GM19043 (cell line): ENCODE results near the gene KCTD7.
A peak's percentile ranks its signal among the peaks of the same experiment; 100 is the strongest.
"Not testable (repeated sequence)": the region's sequence is repeated elsewhere in the genome, so short reads cannot be mapped to it uniquely, and the experiment has no call there.

Experiments
- ATAC-seq: cut with Tn5 transposase; IDR thresholded peaks from one replicate; pipeline ENCODE4 v1.9.1; 2021; ENCODE audit warnings: low read depth; ENCODE audit not compliant: unreplicated experiment

Gene KCTD7

DNA sequence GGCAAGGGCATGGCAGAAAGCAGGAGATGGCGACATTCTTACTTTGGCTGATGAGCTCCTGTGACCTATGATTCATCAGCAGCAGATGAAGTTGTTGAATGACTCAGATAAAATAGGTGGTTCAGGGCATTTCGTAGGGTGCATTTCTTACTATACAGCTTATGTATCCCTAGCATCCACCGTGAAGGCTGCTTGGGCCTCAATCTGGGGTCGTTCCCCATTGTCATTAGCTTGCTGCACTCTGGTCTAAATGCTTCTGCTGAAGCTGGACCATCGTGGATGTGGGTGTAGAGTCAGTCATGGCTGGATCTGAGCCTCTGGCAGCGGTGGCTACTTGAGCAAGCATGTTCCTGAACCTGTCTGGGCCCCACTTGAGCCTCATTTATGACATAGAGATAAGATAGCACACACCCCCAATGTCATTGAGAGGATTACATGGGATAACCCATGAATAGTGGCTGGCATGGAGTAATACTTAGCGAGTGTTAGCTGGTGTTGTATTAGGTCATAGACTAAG lies 44.5 kb downstream of the KCTD7 start:
- ATAC-seq = not testable (repeated sequence)

GRCh38 chr7:66679633-66680244 lies 51.1 kb downstream of the KCTD7 start:
- ATAC-seq = no peak

DNA sequence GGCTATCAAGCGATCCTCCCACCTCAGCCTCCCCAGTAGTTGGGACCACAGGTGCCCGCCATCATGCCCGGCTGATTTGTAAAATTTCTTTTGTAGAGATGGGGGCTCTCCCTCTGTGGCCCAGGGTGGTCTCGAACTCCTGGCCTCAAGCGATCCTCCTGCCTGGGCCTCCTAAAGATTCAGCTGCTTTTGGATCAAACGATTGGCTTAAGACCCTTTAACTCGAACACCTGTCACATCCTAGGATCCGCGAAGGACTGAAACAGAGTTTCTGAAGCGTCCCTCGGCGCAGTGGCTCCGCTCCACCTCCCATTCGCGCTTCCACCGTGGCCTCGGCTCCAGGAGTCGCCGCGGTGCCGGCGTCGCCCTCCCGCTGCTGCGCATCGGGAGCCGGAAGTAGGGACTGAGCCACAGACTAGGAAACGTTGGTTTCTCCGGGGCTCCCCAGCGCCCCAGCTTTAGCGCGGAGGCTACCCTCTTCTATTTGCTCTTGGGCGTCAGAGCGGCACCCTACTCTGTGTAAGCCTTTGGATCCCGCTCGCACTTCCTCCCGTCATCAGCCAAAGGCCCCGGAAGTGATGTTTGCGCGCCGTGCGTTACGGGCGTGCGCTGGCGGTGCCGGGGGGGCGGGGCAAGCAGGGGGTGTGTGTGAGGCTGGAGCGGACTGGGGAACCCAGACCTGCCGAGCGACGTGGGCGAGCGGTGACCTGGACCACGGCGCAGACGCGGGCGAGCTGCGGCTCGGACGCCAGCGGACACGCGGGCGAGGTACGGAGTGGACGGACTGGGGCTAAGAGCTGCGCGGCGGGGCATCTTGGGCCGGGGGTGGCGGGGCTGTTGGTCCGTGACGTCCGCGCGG lies 53.0 kb downstream of the KCTD7 start:
- ATAC-seq = peak; percentile 91

DNA sequence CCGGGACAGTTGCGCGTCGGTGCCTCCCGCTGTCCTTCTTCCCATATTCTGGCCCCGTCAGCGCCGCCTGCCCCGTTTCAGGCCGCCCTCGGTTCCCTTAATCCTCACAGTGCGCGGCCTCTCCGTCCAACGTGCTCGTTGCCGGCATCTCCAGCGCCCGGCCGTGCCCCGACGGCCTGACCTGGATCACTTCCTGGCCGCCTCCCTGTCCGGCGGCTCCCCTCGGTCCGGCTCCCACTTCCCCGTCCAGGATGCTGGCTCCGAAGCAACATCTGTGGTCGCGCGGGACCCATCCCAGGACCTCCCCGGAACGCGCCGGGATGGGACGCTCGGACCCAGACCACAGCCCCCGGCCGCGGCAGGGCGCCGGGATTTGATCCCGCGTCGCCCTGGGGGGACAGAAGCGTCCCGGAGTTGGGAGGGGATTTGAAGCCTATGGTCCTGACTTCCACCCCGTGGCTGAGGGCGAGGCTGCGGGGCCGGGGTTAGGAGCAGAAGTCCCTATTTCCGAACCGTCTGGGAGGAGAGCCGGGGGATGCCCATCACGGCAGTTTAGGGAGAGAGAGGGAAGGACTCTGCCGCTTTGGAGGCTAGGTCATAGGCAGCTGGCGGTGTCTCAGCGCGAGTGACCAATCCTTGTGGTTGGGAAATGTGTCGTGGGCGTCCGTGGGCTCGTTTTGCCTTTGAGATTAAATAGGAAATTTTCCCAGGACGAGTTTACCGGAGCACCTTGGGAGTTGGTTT lies 53.8 kb downstream of the KCTD7 start:
- ATAC-seq = peak; percentile 19

DNA sequence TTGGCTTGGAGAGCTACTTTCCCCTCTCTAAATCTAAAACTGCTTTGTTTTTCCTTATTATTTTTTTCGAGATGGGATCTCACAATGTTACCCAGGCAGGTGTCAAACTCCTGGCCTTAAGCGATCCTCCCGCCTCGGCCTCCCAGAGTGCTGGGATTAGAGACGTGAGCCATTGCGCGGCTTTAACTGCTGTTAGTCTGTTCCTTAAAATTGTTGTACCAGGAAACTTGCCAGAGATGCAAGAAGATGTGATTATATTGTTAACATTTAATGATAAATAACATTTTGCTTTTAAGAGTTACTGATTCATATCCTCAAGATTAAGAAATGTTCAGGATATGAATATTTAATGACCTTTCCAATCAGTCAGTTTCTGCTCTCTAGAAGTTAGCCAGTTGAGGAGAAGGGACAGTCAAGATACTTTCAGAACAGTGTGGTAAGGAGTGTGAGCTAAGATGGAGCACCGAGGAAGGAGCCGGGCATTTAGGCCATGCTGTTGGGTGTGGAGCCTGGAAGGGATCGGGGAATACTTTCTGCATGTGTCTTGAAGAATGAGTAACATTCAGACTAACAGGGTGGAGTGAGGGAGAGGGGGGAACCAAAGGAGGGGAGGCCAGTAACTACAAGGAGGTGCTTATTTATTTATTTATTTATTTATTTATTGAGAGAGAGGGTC lies 54.6 kb downstream of the KCTD7 start:
- ATAC-seq = not testable (repeated sequence)

- ATAC-seq = no peak
Observed at GRCh38 chr7:66683770-66684123, 55.1 kb downstream of the KCTD7 start.

GRCh38 chr7:66685663-66686062 lies 57.0 kb downstream of the KCTD7 start:
- not testable (repeated sequence) for ATAC-seq

DNA sequence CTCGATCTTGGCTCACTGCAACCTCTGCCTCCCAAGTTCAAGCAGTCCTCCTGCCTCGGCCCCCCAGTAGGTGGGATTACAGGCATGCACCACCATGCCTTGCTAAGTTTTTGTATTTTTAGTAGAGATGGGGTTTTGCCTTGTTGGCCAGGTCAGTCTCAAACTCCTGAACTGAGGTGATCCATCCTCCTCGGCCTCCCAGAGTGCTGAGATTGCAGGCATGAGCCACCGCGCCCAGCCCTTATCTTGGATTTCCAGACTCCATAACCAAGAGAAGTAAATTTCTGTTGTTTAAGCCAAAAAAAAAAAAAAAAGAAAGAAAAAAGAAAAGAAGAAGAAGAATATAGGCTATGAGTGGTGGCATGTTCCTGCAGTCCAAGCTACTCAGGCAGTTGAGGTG lies 58.5 kb downstream of the KCTD7 start:
- ATAC-seq = no peak

DNA sequence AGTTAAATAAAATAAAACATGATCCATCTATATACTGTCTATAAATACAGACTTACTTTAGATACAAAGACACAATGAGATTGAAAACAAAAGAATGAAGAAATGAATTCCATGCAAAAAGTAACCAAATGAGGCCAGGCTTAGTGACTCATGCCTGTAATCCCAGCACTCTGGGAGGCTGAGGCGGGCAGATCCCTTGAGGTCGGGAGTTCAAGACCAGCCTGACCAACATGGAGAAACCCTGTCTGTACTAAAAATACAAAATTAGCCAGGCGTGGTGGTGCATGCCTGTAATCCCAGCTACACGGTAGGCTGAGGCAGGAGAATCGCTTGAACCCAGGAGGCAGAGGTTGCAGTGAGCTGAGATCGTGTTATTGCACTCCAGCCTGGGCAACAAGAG lies 59.0 kb downstream of the KCTD7 start:
- ATAC-seq = not testable (repeated sequence)

DNA sequence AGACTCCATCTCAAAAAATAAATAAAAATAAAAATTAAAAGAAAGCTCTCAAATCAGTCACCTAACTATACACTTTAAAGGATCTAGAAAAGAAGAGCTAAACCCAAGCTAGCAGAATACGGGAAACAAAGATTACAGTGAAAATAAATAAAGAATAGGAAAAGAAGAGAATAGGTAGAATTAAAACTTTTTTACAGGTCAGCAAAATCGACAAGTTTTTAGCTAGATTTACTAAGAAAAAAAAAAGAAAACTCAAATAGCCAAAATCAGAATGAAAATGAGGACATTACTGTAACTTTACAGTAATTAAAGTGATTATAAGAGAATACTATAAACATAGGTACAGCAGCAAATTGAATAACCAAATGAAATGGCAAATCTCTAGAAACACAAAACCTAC lies 60.4 kb downstream of the KCTD7 start:
- no peak for ATAC-seq

DNA sequence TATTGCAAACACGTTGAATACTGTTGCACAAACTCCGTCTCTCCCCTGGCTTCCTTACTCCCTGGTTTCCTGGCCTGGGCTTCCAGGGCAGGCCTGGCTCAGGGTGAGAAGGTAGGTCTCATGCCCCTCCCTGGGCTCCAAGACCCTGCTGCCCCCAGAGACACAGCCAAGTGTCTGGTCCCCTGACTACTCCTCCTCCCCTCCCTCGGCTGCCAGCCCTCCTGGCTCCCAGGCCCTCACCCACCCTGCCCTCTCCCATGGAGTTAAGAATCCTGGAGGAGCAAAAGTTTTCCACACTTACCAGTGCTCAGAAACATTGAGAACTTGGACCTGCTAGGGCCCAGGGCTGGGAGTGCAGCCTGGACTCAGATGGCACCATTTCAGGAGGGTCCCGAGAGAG lies 64.7 kb downstream of the KCTD7 start:
- no peak for ATAC-seq
